DND-41 (cell line): ENCODE data around the gene MED29.

Source experiments
- CTCF ChIP-seq: IDR thresholded peaks from 2 replicates; pipeline ENCODE4 v1.5.1; 2012; ENCODE audit warnings: borderline replicate concordance, low read length, moderate library complexity, mild to moderate bottlenecking; ENCODE audit not compliant: poor library complexity, severe bottlenecking; ENCODE audit errors: extremely low read depth
- EZH2 ChIP-seq: IDR thresholded peaks from 3 replicates; pipeline ENCODE4 v1.6.1; 2012; ENCODE audit warnings: borderline replicate concordance, low read depth, mild to moderate bottlenecking, moderate library complexity, low read length, inconsistent platforms; ENCODE audit not compliant: severe bottlenecking

DNA sequence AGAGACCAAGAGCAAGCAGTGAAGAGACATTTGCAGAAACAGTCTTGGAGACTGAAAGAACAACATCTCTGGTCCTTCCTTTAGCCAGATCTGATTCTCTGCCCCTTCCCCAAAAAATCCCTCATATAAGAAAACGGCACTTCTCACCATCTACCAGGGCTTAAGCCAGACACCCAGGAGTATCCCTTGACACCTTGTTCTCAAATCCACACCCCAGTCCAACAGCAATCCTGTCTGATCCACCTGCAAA is 19.6 kb downstream of the MED29 start:
- TF ChIP-seq CTCF (no peak), EZH2 (no peak)
